Heart left ventricle (tissue), 13 donors: ENCODE measurements around the gene KCNJ9.

Experiments used
- POLR2A ChIP-seq, 2 donors: fragments of 450-650 bp; IDR thresholded peaks; one replicate each; pipeline ENCODE4 v1.6.1; 2017; ENCODE audit warnings: antibody characterized with exemption in 2 of 2, mild to moderate bottlenecking in 2 of 2, moderate library complexity in 2 of 2
- TF ChIP-seq, protein P1 (sequence below), 12 donors: fragments of 200-600 bp; sonication (generic) in 4 of 12; IDR thresholded peaks; one replicate each; pipeline versions ENCODE4 v1.5.0 to v1.8.0; 2018 to 2022; ENCODE audit warnings: antibody characterized with exemption in 12 of 12, mild to moderate bottlenecking in 5 of 12
- donor health status: ischemic (EF 13 %, LVEDD 7.1; RV severe dilation, severe dysfunction).
- donor health status: DM: no; HTN: yes; CAD: no.
- donor health status: DM: no; HTN: no; CAD: no.
- donor health status: ischemic (EF 25% LVEDD 6.9; RV normal size, moderate dysfunction).
- donor health status: ischemic (EF 25% LVEDD 5.7; RV mildly dilated, moderate dysfunction).
- donor health status: ischemic (EF 35%, LVEDD 5.7; RV mildly dilated, moderate dysfunction).
- donor health status: nonischemic (EF 11% LVEDD 7.7; RV severe dilation, severe dysfunction).
- donor health status: DM: yes; HTN: yes; CAD: no.
- donor health status: PGD.
- donor health status: ischemic (EF 29% LVEDD 5.4; RV normal size, mild dysfunction).
- donor health status: nonischemic (EF 23%, LVEDD 6.1; RV moderate dilation, normal function).

GRCh38 chr1:160136121-160136925, 55.0 kb downstream of the KCNJ9 start:
- TF ChIP-seq, protein P1, sequence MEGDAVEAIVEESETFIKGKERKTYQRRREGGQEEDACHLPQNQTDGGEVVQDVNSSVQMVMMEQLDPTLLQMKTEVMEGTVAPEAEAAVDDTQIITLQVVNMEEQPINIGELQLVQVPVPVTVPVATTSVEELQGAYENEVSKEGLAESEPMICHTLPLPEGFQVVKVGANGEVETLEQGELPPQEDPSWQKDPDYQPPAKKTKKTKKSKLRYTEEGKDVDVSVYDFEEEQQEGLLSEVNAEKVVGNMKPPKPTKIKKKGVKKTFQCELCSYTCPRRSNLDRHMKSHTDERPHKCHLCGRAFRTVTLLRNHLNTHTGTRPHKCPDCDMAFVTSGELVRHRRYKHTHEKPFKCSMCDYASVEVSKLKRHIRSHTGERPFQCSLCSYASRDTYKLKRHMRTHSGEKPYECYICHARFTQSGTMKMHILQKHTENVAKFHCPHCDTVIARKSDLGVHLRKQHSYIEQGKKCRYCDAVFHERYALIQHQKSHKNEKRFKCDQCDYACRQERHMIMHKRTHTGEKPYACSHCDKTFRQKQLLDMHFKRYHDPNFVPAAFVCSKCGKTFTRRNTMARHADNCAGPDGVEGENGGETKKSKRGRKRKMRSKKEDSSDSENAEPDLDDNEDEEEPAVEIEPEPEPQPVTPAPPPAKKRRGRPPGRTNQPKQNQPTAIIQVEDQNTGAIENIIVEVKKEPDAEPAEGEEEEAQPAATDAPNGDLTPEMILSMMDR (IDR thresholded peaks at IDR 0.05) = no peak
- no peak for TF ChIP-seq POLR2A (IDR thresholded peaks at IDR 0.05)
